Left ventricle myocardium inferior (tissue), 1 donor: ENCODE data around the gene NRAP. TPM values are rescaled to one million over a fixed set of nuclear protein-coding genes. Genes with fewer than 3 reads are reported as not detected.

Source experiments
- DNase-seq: peaks from one replicate; pipeline ENCODE4 v3.0.0-alpha.2; 2020
- H3K27ac ChIP-seq: fragments of 200-600 bp; replicated peaks from 2 replicates; pipeline ENCODE4 v1.8.0; 2021
- H3K27me3 ChIP-seq: fragments of 200-600 bp; 2 replicates; pipeline ENCODE4 v1.8.0; 2021; ENCODE audit warnings: low read depth
- H3K36me3 ChIP-seq: fragments of 200-600 bp; 2 replicates; pipeline ENCODE4 v1.8.0; 2021
- H3K4me1 ChIP-seq: fragments of 200-600 bp; 2 replicates; pipeline ENCODE4 v1.8.0; 2021
- H3K4me3 ChIP-seq: fragments of 200-600 bp; 2 replicates; pipeline ENCODE4 v1.8.0; 2021; ENCODE audit warnings: mild to moderate bottlenecking, moderate library complexity
- H3K9me3 ChIP-seq: fragments of 200-600 bp; replicated peaks from 2 replicates; pipeline ENCODE4 v1.8.0; 2021
- intact Hi-C: fragments of 100-400 bp; cut with micrococcal nuclease; formaldehyde crosslinking; loops from one replicate; pipeline ENCODE4 v1.11.0; 2022
- total RNA-seq: library from RNA; stranded (reverse); fragmentation: NEBNext Ultra II Directional; extraction: Animal tissue kit (Norgen Biotek cat#: 25700); gene quantifications from one replicate; pipeline ENCODE4 v1.2.1, GENCODE V29; 2021
- TF ChIP-seq, protein P1 (sequence below): fragments of 200-600 bp; IDR thresholded peaks from 2 replicates; pipeline ENCODE4 v1.8.0; 2021; ENCODE audit warnings: antibody characterized with exemption, mild to moderate bottlenecking, borderline replicate concordance
- donor health status: DM: no; HTN: yes; CAD: no; lungs with severe emphysema.

Gene NRAP
- total RNA-seq, 1 donor from 2014 or later: 1,025 TPM

DNA sequence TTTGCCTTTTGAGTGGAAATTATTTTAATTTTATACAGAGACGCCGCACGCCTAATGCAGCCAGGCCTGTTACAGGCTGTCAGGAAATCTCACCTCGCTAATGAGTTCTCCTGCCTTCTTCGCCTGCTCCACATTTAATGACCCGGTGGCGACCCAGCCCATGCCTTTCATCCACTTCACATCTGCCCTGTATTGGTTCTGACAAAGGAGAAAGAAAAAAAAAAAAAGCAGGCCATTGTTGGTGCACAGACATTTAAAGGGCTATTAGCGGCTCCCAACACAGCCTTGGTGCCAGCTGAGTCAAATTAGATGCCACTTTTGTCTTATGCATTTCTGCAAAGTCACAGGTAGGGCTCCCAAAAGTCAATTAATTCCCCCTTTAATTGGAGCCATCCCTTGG, 43.3 kb downstream of the NRAP start:
- intact Hi-C loops: no loop called here
- TF ChIP-seq, protein P1, sequence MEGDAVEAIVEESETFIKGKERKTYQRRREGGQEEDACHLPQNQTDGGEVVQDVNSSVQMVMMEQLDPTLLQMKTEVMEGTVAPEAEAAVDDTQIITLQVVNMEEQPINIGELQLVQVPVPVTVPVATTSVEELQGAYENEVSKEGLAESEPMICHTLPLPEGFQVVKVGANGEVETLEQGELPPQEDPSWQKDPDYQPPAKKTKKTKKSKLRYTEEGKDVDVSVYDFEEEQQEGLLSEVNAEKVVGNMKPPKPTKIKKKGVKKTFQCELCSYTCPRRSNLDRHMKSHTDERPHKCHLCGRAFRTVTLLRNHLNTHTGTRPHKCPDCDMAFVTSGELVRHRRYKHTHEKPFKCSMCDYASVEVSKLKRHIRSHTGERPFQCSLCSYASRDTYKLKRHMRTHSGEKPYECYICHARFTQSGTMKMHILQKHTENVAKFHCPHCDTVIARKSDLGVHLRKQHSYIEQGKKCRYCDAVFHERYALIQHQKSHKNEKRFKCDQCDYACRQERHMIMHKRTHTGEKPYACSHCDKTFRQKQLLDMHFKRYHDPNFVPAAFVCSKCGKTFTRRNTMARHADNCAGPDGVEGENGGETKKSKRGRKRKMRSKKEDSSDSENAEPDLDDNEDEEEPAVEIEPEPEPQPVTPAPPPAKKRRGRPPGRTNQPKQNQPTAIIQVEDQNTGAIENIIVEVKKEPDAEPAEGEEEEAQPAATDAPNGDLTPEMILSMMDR: no peak
- DNase-seq: no peak
- H3K4me3 ChIP-seq: no peak overlapping the region
- peaks cover 62% of the 10 kb centered on the region for H3K27me3 ChIP-seq
- no peaks in the 10 kb centered on the region for H3K9me3 ChIP-seq
- H3K27ac ChIP-seq: no peak overlapping the region
- H3K36me3 ChIP-seq: peaks cover 59% of the 10 kb centered on the region
- H3K4me1 ChIP-seq: peaks cover 75% of the 10 kb centered on the region

DNA sequence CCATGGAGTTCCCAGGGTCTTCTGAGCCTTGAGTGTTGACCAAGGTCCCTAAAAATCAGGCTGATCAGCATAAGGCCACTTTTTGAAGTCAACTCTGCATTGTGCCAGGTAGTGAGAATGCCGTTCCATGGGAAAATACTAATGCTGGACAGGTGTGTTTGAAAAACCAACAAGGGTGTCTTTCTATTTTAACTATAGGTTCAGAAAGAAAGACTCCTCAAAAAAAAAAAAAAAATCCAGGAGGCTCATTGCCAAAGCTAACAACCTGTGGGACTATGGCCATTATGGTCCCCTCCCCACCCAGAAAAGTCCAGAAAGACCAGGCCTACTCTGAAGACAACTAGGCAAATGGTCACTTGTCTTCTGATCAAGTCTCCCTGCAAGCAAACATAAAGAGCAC, 44.4 kb downstream of the NRAP start:
- peaks cover 75% of the 10 kb centered on the region for H3K4me1 ChIP-seq
- peaks cover 64% of the 10 kb centered on the region for H3K27me3 ChIP-seq
- no peak overlapping the region for H3K4me3 ChIP-seq
- TF ChIP-seq, protein P1: no peak
- DNase-seq: no peak
- peaks cover 59% of the 10 kb centered on the region for H3K36me3 ChIP-seq
- H3K27ac ChIP-seq: peak overlapping the region; percentile 52
- no peaks in the 10 kb centered on the region for H3K9me3 ChIP-seq
- intact Hi-C loops: no loop called here

DNA sequence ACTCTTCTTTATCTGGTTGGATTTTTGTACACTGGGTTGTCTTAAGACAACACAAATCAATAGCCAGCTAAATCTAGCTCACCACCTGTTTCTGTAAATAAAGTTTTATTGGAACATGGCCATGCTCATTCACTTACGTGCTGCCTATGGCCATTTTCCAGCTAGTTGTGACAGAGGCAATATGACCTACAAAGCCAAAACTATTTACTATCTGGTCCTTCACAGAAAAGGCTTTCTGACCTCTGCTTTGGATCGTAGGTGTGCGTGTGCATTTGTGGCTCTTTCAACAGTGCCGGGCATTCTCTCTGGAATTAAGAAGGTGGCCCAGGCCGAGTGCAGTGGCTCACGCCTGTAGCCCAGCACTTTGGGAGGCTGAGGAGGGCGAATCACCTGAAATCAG, 45.5 kb downstream of the NRAP start:
- intact Hi-C loops: no loop called here
- no peak overlapping the region for H3K4me3 ChIP-seq
- peaks cover 63% of the 10 kb centered on the region for H3K27me3 ChIP-seq
- H3K36me3 ChIP-seq: peaks cover 67% of the 10 kb centered on the region
- TF ChIP-seq, protein P1: no peak
- H3K27ac ChIP-seq: peak overlapping the region; percentile 52
- no peaks in the 10 kb centered on the region for H3K9me3 ChIP-seq
- peaks cover 75% of the 10 kb centered on the region for H3K4me1 ChIP-seq
- DNase-seq: no peak

DNA sequence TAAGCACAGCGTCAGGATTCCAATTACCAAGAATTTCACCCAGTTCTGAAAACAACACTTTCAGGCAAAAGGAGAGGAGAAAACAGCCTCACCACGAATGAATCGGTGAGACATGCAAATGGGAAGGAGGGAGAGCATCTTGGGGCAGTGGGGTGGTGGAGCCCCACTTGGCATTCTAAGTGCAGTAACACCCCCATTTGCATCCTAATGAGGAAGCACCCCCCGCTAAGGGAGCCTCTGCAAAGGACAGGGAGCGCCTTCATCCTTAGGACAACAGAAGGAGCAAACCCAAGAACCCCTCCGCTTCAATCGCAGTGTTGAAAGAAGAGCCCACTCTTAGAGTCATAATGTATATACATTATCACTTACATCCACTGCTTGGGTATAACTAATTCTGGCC, 46.8 kb downstream of the NRAP start:
- intact Hi-C loops: no loop called here
- Histone ChIP-seq H3K27ac (no peak overlapping the region), H3K27me3 (peaks cover 72% of the 10 kb centered on the region), H3K36me3 (peaks cover 68% of the 10 kb centered on the region), H3K4me1 (peaks cover 75% of the 10 kb centered on the region), H3K4me3 (no peak overlapping the region), H3K9me3 (no peaks in the 10 kb centered on the region)
- DNase-seq: no peak
- TF ChIP-seq, protein P1: no peak

DNA sequence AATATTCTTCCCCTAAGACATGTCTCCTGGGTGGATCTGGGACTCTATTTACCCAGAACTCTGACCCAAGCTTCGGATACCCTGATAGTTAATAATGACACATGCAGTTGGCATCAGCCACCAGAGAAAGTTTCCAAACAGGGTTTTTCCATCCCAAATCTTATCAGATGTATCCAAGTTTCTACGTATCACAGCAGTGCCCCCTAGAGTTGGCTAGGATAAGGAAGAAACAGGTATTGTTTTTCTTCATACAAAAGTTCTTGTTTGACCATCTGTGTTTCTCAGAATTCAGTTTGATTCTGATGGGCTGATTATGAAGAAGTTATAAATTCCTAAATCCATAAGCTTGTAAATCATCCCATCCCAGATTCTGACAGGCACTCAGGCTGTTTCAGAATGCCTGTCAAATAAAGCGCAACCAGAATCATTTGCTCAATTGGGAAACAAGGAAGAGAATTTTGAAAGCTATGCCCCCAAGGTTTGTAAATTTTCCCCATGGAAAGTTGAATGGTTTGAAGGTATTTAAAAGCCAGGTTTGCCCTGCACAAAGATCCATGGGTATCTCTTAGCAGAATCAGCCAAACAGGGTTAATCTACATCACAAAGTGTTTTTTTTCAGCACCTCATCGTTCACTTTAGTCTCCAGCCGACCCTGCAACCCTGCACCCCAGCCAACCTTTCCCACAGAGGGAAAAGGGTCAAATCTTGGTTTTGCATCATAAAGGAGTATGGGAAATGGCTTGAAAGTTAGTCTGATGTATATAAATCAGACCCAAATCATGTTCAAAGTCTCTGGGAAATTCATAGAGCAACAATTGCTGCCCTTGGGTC, 47.4 kb downstream of the NRAP start:
- TF ChIP-seq, protein P1: peak; percentile 24
- DNase-seq: no peak
- Histone ChIP-seq H3K9me3 (no peaks in the 10 kb centered on the region), H3K27me3 (peaks cover 72% of the 10 kb centered on the region), H3K4me1 (peaks cover 80% of the 10 kb centered on the region), H3K27ac (no peak overlapping the region), H3K36me3 (peaks cover 63% of the 10 kb centered on the region), H3K4me3 (no peak overlapping the region)
- intact Hi-C loops: no loop called here
